Measurements from ENCODE around the gene GRAMD1A. TPM values are rescaled to one million over a fixed set of nuclear protein-coding genes. Genes with fewer than 3 reads are reported as not detected.
"Not testable (repeated sequence)": the region's sequence is repeated elsewhere in the genome, so short reads cannot be mapped to it uniquely, and the experiment has no call there.

GRAMD1A gene
- total and polyA plus RNA-seq, 12 donors, result 19.5 to 49.4 (median 31.8) TPM

DNA sequence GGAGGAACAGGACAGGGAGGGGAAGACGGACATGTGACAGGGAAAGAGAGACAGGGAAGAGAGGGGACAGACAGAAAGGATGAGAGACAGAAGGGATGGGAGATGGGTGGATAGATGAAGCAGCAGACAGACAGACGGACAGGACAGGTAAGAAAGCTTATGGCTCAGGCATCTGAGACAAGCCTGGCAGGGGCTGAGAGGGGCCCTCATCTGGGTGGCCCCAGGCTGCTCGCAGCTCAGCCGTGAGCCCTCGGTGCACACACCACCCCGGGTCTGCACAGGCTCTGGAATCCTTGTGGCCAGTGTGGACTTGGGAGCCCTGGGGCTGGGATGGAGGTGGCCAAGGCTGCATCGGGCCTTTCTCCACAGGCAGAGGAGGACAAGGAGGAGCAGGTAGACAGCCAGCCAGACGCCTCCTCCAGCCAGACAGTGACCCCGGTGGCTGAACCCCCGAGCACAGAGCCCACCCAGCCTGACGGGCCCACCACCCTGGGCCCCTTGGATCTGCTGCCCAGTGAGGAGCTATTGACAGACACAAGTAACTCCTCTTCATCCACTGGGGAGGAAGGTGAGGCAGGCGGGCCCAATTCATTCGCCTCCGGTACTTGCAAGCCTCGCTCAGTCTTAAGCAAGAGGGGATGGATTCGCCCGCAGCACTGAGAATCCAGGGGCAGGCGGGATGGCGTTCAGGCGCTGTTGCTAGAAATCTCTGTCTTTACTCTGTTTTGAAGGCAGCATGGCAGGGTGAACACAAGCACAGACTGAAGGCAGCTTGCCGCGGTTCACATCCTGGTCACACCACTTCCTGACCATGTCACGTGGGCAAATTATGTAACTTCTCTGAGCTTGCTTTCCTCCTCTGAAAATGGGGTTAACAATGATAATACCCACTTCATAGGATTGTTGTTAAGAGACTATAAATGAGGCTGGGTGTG is 14.0 kb downstream of the GRAMD1A start:
- H3K27me3 ChIP-seq, result no peaks in the 10 kb centered on the region
- no peak for DNase-seq
- peak in 1 of 8 donors; percentile 27 for ATAC-seq
- peaks cover 0 to 93% (median 50%) of the 10 kb centered on the region in 9 donors for H3K36me3 ChIP-seq
- WGBS, 2 donors, result 87 to 90% methylated on average over 23 of the region's 23 CpGs
- H3K4me3 ChIP-seq, result no peak overlapping the region
- TF ChIP-seq, protein P1, sequence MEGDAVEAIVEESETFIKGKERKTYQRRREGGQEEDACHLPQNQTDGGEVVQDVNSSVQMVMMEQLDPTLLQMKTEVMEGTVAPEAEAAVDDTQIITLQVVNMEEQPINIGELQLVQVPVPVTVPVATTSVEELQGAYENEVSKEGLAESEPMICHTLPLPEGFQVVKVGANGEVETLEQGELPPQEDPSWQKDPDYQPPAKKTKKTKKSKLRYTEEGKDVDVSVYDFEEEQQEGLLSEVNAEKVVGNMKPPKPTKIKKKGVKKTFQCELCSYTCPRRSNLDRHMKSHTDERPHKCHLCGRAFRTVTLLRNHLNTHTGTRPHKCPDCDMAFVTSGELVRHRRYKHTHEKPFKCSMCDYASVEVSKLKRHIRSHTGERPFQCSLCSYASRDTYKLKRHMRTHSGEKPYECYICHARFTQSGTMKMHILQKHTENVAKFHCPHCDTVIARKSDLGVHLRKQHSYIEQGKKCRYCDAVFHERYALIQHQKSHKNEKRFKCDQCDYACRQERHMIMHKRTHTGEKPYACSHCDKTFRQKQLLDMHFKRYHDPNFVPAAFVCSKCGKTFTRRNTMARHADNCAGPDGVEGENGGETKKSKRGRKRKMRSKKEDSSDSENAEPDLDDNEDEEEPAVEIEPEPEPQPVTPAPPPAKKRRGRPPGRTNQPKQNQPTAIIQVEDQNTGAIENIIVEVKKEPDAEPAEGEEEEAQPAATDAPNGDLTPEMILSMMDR (IDR thresholded peaks at IDR 0.05), result no peak
- H3K4me1 ChIP-seq, result peaks cover 2 to 58% (median 18%) of the 10 kb centered on the region in 9 donors
- peak overlapping the region in 2 of 10 donors; percentile 72 to 73 for H3K27ac ChIP-seq
- intact Hi-C loops (cut with DNase I), result loop anchor here (1.0 to 5.0 kb wide), 3 partner anchors 41 to 42 kb away; no protein-coding TSS in a partner anchor
- H3K9me3 ChIP-seq, result no peaks in the 10 kb centered on the region

DNA sequence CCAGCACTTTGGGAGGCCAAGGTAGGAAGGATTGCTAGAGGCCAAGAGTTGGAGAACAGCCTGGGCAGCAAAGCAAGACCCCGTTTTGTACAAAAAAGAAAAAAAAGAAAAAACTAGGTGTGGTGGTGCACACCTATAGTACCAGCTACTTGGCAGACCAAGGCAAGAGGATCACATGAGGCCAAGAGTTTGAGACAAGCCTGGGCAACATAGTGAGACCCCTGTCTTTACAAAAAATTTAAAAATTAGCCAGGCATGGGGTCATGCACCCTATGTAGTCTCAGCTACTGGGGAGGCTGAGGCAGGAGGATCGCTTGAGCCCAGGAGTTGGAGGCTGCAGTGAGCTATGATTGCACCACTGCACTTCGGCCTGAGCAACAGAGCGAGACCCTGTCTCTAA is 14.7 kb downstream of the GRAMD1A start:
- intact Hi-C loops (cut with DNase I), result loop anchor here in 1 of 10 donors (5.0 kb wide), 1 partner anchor 42 kb away; no protein-coding TSS in a partner anchor

DNA sequence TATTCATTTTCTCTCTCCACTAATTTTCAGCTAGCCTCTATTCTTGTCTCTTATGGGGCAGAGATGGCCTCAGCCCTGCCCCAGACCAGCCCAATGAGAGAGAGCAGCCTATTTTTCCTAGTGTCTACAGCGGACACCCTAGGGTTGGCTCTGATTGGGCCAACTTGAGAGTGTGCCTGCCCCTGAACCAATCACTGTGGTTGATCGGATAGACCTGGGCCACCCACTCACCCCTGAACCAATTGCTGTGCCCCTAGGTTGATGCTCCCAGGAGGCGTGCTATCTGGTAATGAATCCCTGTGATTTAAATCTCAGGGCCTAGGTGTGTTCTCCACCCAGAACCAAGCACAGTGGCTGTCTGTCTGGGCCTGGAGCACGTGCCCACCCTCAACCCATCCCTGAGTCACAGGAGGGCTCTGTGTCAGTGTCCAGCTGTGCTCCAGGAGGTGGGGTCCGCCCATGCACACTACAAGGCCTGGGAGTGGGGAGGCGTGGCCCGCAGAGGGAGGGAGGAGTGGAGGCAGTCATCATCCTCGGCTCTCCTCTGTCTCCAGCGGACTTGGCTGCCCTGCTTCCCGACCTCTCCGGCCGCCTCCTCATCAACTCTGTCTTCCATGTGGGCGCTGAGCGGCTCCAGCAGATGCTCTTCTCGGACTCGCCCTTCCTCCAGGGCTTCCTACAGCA is 15.3 kb downstream of the GRAMD1A start:
- Histone ChIP-seq H3K27ac (peak overlapping the region in 1 of 10 donors; percentile 72), H3K4me1 (peaks cover 2 to 51% (median 18%) of the 10 kb centered on the region in 9 donors), H3K9me3 (no peaks in the 10 kb centered on the region), H3K36me3 (peaks cover 0 to 93% (median 48%) of the 10 kb centered on the region in 9 donors), H3K27me3 (no peaks in the 10 kb centered on the region), H3K4me3 (no peak overlapping the region)
- DNase-seq (no peak), ATAC-seq (peak in 1 of 8 donors; percentile 41)
- intact Hi-C loops (cut with DNase I), result no loop called here
- WGBS, 2 donors, result 81 to 88% methylated on average over 16 of the region's 16 CpGs
- TF ChIP-seq, protein P1 (IDR thresholded peaks at IDR 0.05), result no peak

More for the DNA sequence above, 14.7 kb downstream of the GRAMD1A start:
- not testable (repeated sequence) for ATAC-seq, H3K9me3 ChIP-seq, H3K4me3 ChIP-seq, H3K27me3 ChIP-seq, DNase-seq
- 96% methylated on average over 4 of the region's 4 CpGs for WGBS, 2 donors
- Histone ChIP-seq H3K36me3 (peaks cover 0 to 93% (median 50%) of the 10 kb centered on the region in 9 donors), H3K27ac (peak overlapping the region in 1 of 10 donors; percentile 72), H3K4me1 (peaks cover 2 to 52% (median 18%) of the 10 kb centered on the region in 9 donors)

DNA sequence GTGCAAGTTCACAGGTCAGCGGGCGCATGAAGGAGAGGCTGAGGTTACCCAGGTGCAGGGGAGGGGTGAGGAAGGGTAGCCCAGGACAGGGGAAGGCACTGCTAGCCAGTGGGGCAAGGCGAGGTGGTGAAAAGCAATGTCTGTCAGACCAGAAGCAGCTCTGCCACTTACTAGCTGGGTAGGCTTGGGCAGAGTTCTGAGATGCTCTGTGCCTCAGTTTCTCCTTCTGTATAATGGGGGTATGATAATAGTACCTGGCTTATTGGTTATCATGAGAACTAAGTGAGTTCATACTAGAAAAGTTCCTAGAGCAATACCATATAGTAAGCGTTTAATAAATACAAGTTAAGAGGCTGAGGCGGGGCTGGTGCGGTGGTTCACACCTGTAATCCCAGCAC is 15.8 kb downstream of the GRAMD1A start:
- no peak overlapping the region for H3K4me3 ChIP-seq
- no peaks in the 10 kb centered on the region for H3K9me3 ChIP-seq
- H3K27ac ChIP-seq, result no peak overlapping the region
- 95 to 97% methylated on average over 6 of the region's 6 CpGs for WGBS, 2 donors
- H3K4me1 ChIP-seq, result peaks cover 2 to 47% (median 18%) of the 10 kb centered on the region in 9 donors
- no peaks in the 10 kb centered on the region for H3K27me3 ChIP-seq
- peaks cover 0 to 93% (median 50%) of the 10 kb centered on the region in 9 donors for H3K36me3 ChIP-seq
- ATAC-seq (no peak), DNase-seq (no peak)
- TF ChIP-seq, protein P1 (IDR thresholded peaks at IDR 0.05), result no peak
- intact Hi-C loops (cut with DNase I), result no loop called here

Data from heart right ventricle (tissue), 16 donors.